A673 (cell line): ENCODE measurements around the gene COG6.

Experiments
- EZH2 ChIP-seq: fragments of 200-600 bp; sonication (generic); IDR thresholded peaks from 2 replicates; pipeline ENCODE4 v1.6.1; 2017; ENCODE audit warnings: borderline replicate concordance, low read depth, mild to moderate bottlenecking, mixed read lengths, antibody characterized with exemption, low read length; ENCODE audit not compliant: poor library complexity, severe bottlenecking
- TF ChIP-seq, protein P1 (sequence below): fragments of 300-800, 200-600 bp; sonication (generic); conservative IDR thresholded peaks from 2 replicates; pipeline ENCODE4 v1.5.1; 2017; ENCODE audit warnings: low read depth, mild to moderate bottlenecking, antibody characterized with exemption, low read length, moderate library complexity, mixed read lengths

- TF ChIP-seq, protein P1, sequence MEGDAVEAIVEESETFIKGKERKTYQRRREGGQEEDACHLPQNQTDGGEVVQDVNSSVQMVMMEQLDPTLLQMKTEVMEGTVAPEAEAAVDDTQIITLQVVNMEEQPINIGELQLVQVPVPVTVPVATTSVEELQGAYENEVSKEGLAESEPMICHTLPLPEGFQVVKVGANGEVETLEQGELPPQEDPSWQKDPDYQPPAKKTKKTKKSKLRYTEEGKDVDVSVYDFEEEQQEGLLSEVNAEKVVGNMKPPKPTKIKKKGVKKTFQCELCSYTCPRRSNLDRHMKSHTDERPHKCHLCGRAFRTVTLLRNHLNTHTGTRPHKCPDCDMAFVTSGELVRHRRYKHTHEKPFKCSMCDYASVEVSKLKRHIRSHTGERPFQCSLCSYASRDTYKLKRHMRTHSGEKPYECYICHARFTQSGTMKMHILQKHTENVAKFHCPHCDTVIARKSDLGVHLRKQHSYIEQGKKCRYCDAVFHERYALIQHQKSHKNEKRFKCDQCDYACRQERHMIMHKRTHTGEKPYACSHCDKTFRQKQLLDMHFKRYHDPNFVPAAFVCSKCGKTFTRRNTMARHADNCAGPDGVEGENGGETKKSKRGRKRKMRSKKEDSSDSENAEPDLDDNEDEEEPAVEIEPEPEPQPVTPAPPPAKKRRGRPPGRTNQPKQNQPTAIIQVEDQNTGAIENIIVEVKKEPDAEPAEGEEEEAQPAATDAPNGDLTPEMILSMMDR: no peak
- no peak for TF ChIP-seq EZH2
Measured at GRCh38 chr13:39767791-39768517, 112.5 kb downstream of the COG6 start.
